Ectodermal cell (in vitro differentiated cells): ENCODE data around the gene ZNF524.

Experiments
- H3K27ac ChIP-seq: 2 replicates; pipeline ENCODE4 v1.7.0; 2013; ENCODE audit warnings: mild to moderate bottlenecking, low read depth, low read length; ENCODE audit not compliant: insufficient read depth, poor library complexity, severe bottlenecking
- H3K27me3 ChIP-seq: 2 replicates; pipeline ENCODE4 v1.7.0; 2013; ENCODE audit warnings: mild to moderate bottlenecking, low read length; ENCODE audit not compliant: insufficient read depth, control insufficient read depth, poor library complexity, severe bottlenecking
- H3K36me3 ChIP-seq: one replicate; pipeline ENCODE4 v1.7.0; 2013; ENCODE audit warnings: low read length; ENCODE audit not compliant: control insufficient read depth, insufficient read depth
- H3K4me1 ChIP-seq: one replicate; pipeline ENCODE4 v1.7.0; 2013; ENCODE audit warnings: low read length; ENCODE audit not compliant: control insufficient read depth, insufficient read depth
- H3K4me3 ChIP-seq: 2 replicates; pipeline ENCODE4 v1.7.0; 2013; ENCODE audit warnings: low read depth, low read length, control low read depth; ENCODE audit not compliant: insufficient read depth
- H3K9me3 ChIP-seq: 2 replicates; pipeline ENCODE4 v1.7.0; 2013; ENCODE audit warnings: mild to moderate bottlenecking, low read length, moderate library complexity; ENCODE audit not compliant: control insufficient read depth
- WGBS, 2 experiments: methylation state at CpG; one replicate each; pipeline ENCODE4 v1.1.7; 2013; ENCODE audit warnings: missing lambda C conversion rate in 2 of 2; 5-methylcytosine and 5-hydroxymethylcytosine counted together

ZNF524 gene

DNA sequence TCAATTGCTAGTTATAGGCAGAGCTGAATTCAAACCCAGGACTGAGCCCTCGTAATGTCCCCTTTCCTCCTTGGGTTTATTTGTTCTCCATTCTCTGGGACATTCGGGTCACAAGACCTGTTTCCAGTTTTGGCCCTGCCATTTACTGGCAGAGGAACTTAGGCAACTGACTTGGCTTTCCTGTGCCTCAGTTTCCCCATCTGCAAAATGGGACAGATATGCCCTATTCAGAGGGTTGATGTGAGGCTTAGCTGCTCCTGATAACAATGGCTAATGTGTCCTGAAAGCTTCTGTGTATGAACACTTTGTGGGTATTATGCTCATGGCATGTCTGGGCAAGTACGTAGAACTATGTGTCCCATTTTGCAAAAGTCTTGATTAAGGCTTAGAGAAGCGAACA is 996 bp downstream of the ZNF524 start:
- Histone ChIP-seq H3K9me3 (no peaks in the 10 kb centered on the region), H3K36me3 (peaks cover under 1% of the 10 kb centered on the region), H3K27me3 (no peaks in the 10 kb centered on the region), H3K4me1 (peaks cover 12% of the 10 kb centered on the region), H3K27ac (peak overlapping the region; percentile 99), H3K4me3 (peak overlapping the region; percentile 62)
- WGBS, 2 experiments: 90 to 95% methylated on average over 4 of the region's 4 CpGs

DNA sequence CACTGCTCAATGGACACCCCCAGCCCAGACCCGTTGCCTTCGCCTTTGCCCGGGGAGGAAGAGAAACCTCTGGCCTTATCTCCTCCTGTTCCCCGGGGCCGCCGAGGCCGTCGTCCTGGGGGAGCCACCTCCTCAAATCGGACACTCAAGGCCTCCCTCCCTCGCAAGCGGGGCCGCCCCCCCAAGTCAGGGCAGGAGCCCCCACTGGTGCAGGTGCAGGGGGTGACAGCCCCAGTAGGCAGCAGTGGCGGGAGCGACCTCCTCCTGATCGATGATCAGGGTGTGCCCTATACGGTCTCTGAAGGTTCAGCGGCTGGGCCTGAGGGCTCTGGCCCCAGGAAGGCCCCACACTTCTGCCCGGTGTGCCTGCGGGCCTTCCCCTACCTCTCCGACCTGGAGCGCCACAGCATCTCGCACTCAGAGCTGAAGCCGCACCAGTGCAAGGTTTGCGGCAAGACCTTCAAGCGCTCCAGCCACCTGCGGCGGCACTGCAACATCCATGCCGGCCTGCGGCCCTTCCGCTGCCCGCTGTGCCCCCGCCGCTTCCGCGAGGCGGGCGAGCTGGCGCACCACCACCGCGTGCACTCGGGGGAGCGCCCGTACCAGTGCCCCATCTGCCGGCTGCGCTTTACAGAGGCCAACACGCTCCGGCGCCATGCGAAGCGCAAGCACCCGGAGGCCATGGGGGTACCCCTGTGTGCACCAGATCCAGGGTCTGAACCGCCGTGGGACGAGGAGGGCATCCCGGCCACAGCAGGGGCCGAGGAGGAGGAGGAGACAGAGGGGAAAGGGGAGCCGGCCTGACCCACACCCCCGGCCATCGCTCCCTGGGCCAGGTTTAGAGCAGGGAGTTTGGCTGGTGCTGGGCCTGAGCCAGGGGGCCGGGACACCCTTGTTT is 2.3 kb downstream of the ZNF524 start:
- Histone ChIP-seq H3K9me3 (no peaks in the 10 kb centered on the region), H3K36me3 (no peaks in the 10 kb centered on the region), H3K27me3 (no peaks in the 10 kb centered on the region), H3K4me1 (peaks cover 18% of the 10 kb centered on the region), H3K27ac (no peak overlapping the region), H3K4me3 (no peak overlapping the region)
- 95% methylated on average over 60 of the region's 60 CpGs for WGBS, 2 experiments

DNA sequence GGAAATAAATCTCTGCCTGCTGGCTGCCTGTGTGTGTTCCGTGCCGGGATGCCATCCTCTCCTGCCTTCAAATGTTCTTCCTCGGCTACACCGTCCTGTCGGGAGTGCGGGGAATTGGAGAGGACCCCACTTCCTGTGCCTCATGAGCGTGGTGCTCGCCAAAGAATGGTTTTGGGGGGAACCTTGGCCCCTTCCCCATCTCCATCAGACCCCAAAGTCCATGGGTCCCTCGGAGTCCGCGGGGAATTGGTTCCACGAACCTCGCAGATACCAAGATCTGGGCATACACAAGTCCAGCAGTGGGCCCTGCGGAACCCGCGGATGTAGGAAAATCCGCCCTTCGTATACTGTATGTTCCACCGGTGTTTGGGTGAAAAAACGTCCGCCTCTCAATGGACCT is 3.0 kb downstream of the ZNF524 start:
- Histone ChIP-seq H3K4me1 (peaks cover 11% of the 10 kb centered on the region), H3K27ac (no peak overlapping the region), H3K27me3 (no peaks in the 10 kb centered on the region), H3K9me3 (no peaks in the 10 kb centered on the region), H3K36me3 (no peaks in the 10 kb centered on the region), H3K4me3 (no peak overlapping the region)
- 95 to 96% methylated on average over 21 of the region's 21 CpGs for WGBS, 2 experiments

DNA sequence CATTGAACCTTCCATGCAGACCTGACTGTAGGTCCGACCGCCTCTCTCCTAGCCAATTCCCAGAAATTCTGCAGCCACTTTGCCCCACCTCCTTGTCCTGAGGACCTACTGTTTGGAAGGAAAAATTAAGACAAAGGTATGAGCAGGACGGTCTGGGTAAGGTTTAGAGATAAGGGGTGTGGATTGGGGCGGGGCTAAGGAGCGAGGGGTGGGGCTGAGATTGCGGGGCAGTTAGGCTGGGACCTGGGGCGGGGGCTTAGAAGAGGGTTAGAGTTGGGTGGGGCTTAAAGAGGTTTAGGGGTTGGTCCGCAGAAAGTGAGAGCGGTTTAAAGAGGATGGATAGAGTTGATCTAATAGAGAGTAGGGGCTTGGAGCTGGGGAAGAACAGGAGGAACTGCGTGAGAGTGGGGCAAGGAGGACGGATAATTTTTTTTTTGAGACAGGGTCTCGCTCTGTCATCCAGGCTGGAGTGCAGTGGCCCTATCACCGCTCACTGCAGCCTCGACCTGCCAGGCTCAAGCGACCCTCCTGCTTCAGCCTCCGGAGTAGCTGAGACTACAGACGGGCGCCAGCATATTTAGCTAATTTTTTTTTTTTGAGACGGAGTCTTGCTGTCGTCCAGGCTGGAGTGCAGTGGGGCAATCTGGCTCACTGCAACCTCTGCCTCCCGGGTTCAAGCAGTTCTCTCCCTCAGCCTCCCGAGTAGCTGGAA is 3.6 kb downstream of the ZNF524 start:
- H3K9me3 ChIP-seq: no peaks in the 10 kb centered on the region
- H3K27ac ChIP-seq: no peak overlapping the region
- H3K4me1 ChIP-seq: peaks cover 9% of the 10 kb centered on the region
- H3K27me3 ChIP-seq: no peaks in the 10 kb centered on the region
- WGBS, 2 experiments: 88 to 90% methylated on average over 22 of the region's 22 CpGs
- H3K4me3 ChIP-seq: no peak overlapping the region
- H3K36me3 ChIP-seq: no peaks in the 10 kb centered on the region

DNA sequence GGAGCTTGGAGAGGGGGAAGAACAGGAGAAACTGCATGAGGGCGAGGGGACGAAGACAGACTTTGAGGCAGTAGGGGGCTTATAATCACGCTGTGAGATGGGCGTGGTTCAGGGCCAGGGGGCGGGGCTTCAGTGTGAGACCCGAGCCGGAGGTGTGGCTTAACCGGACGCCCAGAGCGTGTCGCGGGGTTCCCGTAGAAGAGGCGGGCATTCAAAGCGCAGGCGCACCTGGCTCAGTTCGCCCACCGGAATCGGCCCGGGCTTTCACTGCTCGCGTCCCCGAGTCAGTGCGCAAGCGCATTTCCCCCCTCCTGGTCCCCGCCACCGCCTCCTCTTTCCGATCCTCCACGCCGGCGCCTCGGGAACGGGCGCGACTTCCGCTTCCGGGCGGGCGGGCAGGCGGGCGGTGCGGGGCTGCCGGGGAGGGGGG is 5.1 kb downstream of the ZNF524 start:
- Histone ChIP-seq H3K27me3 (no peaks in the 10 kb centered on the region), H3K9me3 (no peaks in the 10 kb centered on the region), H3K27ac (peak overlapping the region; percentile 97), H3K4me1 (peaks cover 9% of the 10 kb centered on the region), H3K36me3 (peaks cover 6% of the 10 kb centered on the region), H3K4me3 (peak overlapping the region; percentile 87)
- 0% methylated on average over 43 of the region's 43 CpGs for WGBS, 2 experiments

DNA sequence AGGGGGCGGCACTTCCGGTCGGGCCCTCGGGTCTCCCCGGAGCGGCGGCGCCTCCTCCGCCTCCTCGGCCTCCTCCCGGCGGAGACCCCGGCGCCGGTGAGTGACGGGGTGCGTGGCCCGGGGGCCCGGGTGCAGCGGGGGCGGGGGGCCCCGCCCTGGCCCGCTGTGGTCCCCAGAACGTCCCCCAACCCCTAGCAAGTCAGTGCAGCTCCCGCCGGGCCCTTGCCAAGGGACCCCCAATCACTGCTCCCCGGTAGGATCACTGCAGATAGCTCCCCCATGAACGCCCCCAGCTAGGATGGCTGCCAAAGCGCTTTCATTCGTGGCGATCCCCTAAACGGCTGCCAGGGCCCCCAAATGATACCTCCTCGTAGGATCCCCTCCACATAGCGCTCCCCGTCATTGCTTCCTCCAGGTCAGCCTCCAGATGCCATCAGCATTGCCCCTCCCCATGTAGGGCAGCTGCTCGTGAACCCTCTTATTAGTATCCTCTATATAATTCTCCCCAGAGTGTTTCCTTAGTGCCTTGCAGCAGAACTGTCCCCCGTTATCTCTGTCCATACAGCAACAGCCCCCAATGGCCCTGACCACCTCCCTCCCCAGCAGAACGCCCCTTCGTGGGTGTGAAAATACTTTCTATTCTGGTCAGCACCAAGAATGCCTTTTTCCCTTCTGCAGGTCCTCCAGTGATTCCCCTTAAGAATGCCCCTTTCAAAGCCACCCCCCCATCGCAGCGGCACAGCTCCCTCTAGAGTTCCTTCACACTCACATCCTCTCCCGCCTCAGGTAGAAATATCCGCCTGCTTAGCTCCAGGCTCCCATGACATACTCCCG is 5.8 kb downstream of the ZNF524 start, which contains the start of gene ZNF865:
TSS of gene ZNF865 (plus strand) at position 11 of the 834 bp plus-strand sequence. CDS start 7,972 bp downstream, outside the sequence.
- peaks cover 8% of the 10 kb centered on the region for H3K4me1 ChIP-seq
- H3K27me3 ChIP-seq: no peaks in the 10 kb centered on the region
- peaks cover 6% of the 10 kb centered on the region for H3K36me3 ChIP-seq
- peak within 1 kb of the TSS; percentile 87 for H3K4me3 ChIP-seq
- 1% methylated on average over 44 of the region's 44 CpGs for WGBS, 2 experiments
- H3K9me3 ChIP-seq: no peaks in the 10 kb centered on the region
- peak within 1 kb of the TSS; percentile 97 for H3K27ac ChIP-seq

DNA sequence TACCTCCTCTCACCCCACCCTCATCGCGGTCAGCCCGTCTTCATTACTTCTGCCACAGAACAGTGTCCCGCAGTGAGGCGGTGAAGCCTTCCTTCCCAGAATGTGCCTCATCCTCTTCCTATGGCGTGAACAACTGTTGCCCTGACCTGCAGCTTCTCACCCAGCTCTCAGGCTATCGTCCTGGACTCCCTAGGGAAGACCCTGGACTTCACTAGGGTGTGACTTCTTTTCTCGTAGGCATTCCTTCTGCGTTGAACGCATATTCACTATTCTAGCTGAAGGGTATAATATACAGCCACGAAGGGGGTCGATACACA is 6.3 kb downstream of the ZNF524 start:
- Histone ChIP-seq H3K27me3 (no peaks in the 10 kb centered on the region), H3K9me3 (no peaks in the 10 kb centered on the region), H3K4me3 (peak overlapping the region; percentile 87), H3K36me3 (peaks cover 6% of the 10 kb centered on the region), H3K27ac (no peak overlapping the region), H3K4me1 (peaks cover 6% of the 10 kb centered on the region)
- 35 to 41% methylated on average over 12 of the region's 12 CpGs for WGBS, 2 experiments

DNA sequence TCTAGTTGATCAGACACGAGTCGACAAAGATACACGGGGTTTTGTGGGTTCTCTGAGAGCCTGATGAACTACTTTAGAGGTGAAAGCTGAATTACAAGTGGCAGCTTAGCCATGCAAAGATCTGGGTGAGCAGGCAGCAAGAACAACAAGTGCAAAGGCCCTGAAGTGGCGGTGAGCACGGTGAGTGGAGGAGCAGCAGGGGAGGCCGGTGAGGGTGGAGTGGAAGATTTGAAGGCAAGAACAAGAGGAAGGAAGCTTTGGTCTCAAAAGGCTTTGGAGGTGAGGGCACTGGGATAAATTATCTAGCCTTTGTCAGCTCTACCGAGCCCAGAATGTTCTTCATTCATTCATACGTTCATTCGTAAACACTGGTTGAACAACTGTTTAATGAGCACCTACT is 6.7 kb downstream of the ZNF524 start:
- Histone ChIP-seq H3K27ac (no peak overlapping the region), H3K27me3 (no peaks in the 10 kb centered on the region), H3K36me3 (peaks cover 6% of the 10 kb centered on the region), H3K4me1 (peaks cover 6% of the 10 kb centered on the region), H3K9me3 (no peaks in the 10 kb centered on the region), H3K4me3 (peak overlapping the region; percentile 87)
- WGBS, 2 experiments: 90 to 93% methylated on average over 9 of the region's 9 CpGs

DNA sequence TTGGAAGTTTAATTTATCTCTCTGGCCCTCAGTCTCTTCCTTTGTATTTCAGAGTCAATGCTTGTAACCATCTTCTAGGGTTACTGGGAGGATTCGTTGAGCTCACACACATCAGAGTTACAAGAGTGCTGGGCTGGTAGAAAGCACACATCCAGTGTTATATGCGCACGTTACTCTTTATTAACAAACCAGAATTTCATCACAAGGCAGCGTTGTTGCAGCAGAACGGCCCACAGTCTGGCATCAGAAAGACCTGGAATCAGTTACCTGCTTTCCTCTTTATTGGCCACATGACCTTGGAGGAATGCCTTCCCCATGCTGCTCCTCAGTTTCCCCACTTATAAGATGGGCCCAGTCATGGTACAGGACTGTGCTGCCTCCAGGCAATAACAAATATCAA is 9.2 kb downstream of the ZNF524 start:
- H3K36me3 ChIP-seq: peaks cover 11% of the 10 kb centered on the region
- WGBS, 2 experiments: 95% methylated on average over 5 of the region's 5 CpGs
- H3K4me3 ChIP-seq: no peak overlapping the region
- peaks cover 6% of the 10 kb centered on the region for H3K4me1 ChIP-seq
- H3K9me3 ChIP-seq: no peaks in the 10 kb centered on the region
- H3K27ac ChIP-seq: no peak overlapping the region
- no peaks in the 10 kb centered on the region for H3K27me3 ChIP-seq
